GM12873 (cell line): Measurements from ENCODE around the gene BTRC.

ENCODE experiments used
- TF ChIP-seq, protein P1 (sequence below): IDR thresholded peaks from 2 replicates; pipeline ENCODE4 v1.5.1; 2012; ENCODE audit warnings: low read depth, mild to moderate bottlenecking, moderate library complexity, low read length, control low read depth; ENCODE audit not compliant: insufficient read depth; ENCODE audit errors: missing control alignments

The BTRC gene

DNA sequence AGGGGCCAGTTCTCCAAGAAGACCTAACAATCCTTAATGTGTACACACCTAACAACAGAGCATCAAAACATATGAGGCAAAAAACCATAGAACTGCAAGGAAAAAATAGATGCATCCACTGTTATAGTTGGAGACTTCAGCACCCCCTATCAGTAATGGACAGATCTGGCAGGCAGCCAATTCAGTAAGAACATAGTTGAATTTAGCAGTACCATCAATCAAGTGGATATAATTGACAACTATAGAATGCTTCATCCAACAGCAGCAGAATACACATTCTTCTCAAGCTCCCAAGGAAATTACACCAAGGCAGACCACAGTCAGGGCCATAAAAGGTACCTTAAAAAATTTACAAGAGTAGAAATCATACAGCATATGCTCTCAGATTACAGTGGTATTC lies 191.9 kb downstream of the BTRC start:
- TF ChIP-seq, protein P1, sequence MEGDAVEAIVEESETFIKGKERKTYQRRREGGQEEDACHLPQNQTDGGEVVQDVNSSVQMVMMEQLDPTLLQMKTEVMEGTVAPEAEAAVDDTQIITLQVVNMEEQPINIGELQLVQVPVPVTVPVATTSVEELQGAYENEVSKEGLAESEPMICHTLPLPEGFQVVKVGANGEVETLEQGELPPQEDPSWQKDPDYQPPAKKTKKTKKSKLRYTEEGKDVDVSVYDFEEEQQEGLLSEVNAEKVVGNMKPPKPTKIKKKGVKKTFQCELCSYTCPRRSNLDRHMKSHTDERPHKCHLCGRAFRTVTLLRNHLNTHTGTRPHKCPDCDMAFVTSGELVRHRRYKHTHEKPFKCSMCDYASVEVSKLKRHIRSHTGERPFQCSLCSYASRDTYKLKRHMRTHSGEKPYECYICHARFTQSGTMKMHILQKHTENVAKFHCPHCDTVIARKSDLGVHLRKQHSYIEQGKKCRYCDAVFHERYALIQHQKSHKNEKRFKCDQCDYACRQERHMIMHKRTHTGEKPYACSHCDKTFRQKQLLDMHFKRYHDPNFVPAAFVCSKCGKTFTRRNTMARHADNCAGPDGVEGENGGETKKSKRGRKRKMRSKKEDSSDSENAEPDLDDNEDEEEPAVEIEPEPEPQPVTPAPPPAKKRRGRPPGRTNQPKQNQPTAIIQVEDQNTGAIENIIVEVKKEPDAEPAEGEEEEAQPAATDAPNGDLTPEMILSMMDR = no peak

GRCh38 chr10:101550965-101551364 lies 197.0 kb downstream of the BTRC start:
- TF ChIP-seq, protein P1 = no peak

DNA sequence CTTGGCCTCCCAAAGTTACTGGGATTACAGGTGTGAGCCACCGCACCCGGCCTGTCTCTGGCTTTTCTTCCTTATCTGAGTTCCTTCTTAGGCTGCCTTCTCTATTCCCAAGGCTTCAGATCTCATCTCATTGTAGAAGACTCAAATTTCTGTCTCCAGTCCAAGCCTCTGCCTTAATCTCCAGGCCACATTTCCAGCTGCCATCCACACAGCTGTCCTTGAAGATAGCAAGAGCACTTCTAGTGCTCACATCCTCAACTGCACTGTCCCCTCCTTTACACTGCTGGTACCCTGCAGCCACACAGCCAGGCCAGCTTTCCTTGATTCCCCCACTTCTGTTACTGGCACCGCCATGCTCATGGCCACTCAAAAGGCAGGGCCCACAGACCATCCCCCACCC lies 198.5 kb downstream of the BTRC start:
- TF ChIP-seq, protein P1 = no peak

DNA sequence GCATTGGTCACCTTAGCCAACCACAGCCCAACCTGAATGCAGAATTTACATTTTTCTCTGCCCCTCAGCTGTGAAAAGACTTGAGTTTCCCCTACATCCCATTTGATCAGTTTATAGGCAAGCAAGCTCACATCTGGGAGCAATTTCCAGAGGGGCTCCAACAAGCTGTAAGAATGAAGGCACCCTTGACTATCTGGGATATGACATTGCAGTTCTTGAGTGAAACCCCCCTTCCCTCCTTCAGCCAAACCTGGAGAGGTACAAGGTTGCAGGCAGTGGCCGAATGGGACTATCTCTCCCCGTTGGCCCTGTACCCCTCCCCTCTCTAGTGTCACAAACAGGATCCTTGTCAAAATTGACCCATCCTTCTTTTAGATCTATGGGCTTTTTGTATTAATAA lies 203.6 kb downstream of the BTRC start:
- TF ChIP-seq, protein P1 = no peak

DNA sequence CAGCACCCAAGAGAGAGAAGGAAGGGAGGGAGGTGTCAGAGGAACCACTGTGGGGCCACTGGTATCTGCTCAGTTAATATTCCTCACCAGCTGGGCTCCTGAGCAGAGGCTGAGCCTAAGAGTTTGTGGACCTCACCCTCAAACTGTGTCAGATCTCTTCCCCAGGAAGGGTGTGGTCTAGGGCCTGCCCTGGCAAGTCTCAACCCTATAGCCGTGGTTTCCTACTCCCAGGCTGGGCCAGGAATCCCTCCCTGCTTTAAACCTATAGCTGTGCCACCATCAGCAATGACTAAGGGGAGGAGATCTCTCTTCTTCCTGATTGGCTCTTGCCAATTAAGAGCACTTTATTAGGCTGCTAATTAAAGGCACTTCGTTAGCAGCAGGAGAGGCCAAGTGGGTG lies 204.2 kb downstream of the BTRC start:
- TF ChIP-seq, protein P1 = no peak

DNA sequence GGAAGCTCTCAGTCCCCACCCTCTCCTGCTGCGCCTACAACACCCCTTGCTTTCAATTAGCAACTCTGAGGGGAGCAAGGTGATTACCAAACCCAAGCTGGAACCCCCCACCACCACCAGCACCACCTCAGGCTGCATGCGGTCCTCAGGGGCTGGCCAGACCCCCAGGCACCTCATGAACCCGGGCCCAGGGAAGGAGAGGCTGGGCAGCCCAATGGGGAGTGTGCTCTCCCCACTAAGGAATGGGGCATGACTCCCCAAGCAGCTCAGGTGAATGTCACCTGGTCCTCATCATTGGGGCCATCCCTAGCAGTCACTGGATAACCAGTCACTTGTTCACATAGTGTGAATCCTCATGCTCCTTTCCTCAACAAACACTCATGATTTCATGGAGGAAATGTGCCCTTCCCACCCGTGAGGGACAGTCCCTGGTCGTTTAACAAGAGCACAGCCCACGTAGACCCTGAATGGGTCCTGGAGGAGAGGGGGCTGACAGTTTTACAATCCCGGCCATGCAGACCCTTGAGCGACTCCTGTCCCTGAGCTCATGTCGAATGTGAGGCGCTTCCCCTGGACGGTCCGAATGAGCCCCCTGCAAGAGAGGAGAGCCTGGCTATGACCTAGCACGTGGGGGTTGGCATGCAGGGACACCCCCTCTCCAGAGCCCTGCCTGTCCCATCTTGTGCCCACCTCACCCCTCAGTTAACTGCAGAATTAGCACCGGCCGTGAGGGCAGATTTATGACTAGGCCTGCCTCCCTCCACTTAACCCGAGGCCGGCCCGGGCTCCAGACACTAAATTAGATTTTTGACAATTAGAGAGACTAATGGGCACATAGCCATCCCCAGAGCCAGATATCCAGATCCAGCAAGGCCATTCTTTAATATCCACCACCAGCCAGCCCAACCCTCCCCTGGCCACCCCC lies 205.0 kb downstream of the BTRC start:
- TF ChIP-seq, protein P1 = no peak

- TF ChIP-seq, protein P1 = no peak
Observed at GRCh38 chr10:101559596-101560297, 205.8 kb downstream of the BTRC start.
